Glutamatergic neuron (in vitro differentiated cells): ENCODE measurements around the gene RNF175. TPM values are rescaled to one million over a fixed set of nuclear protein-coding genes. Genes with fewer than 3 reads are reported as not detected.

Experiments used
- DNase-seq: peaks from one replicate; pipeline ENCODE4 v3.0.0; 2022
- H3K27ac Mint-ChIP-seq: one replicate; pipeline ENCODE4 v1.8.0; 2020; ENCODE audit warnings: mild to moderate bottlenecking, mixed read lengths, inconsistent platforms; ENCODE audit not compliant: unreplicated experiment
- H3K27me3 Mint-ChIP-seq: one replicate; pipeline ENCODE4 v1.8.0; 2020; ENCODE audit warnings: mild to moderate bottlenecking, moderate library complexity, mixed read lengths, inconsistent platforms; ENCODE audit not compliant: unreplicated experiment
- H3K36me3 Mint-ChIP-seq: one replicate; pipeline ENCODE4 v1.8.0; 2020; ENCODE audit warnings: mild to moderate bottlenecking, mixed read lengths, inconsistent platforms; ENCODE audit not compliant: unreplicated experiment
- H3K4me1 Mint-ChIP-seq: one replicate; pipeline ENCODE4 v1.8.0; 2020; ENCODE audit warnings: mild to moderate bottlenecking, low read depth, mixed read lengths, inconsistent platforms; ENCODE audit not compliant: unreplicated experiment
- H3K4me3 Mint-ChIP-seq: one replicate; pipeline ENCODE4 v1.8.0; 2020; ENCODE audit warnings: mild to moderate bottlenecking, mixed read lengths, inconsistent platforms; ENCODE audit not compliant: unreplicated experiment
- H3K9me3 Mint-ChIP-seq: one replicate; pipeline ENCODE4 v1.8.0; 2020; ENCODE audit warnings: mild to moderate bottlenecking, moderate library complexity, mixed read lengths, inconsistent platforms; ENCODE audit not compliant: unreplicated experiment
- total RNA-seq: library from RNA; stranded (reverse); fragmentation: NEBNext Ultra II Directional; extraction: Animal tissue kit (Norgen Biotek cat#: 25700); gene quantifications from one replicate; pipeline ENCODE4 v1.2.1, GENCODE V29; 2021; ENCODE audit not compliant: unreplicated experiment
- TF ChIP-seq, protein P1 (sequence below): fragments of 200-600 bp; sonication (generic); IDR thresholded peaks from one replicate; pipeline ENCODE4 v1.5.0; 2021; ENCODE audit not compliant: partially characterized antibody, unreplicated experiment

The RNF175 gene
- total RNA-seq, 1 donor from 2014 or later = 2.1 TPM

DNA sequence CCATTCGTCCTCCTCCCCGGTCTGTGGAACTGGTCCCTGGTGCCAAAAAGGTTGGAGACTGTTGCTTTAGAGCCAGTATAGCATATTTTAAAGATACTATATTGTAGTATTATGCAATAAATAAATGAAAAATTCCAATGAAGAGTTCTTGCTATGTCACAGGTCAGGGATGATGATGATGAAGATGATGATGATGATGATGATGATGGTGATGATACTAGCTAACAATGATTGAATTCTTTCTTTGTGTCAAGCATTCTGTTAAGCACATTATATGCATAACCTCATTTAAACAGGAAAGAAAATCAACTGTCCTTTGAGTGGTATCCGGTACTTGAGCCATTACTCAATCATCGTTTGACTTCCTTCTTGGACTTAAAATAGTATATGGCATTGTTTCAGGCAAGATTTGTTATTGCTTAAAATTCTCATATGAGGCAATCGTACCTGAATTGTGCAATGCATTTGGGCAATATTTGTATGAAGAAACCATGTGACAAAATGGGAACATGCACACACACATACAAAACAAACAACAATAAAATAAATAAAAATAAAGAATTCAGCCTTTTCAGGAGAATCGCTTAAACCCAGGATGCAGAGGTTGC, 98.5 kb downstream of the RNF175 start:
- H3K27me3 Mint-ChIP-seq = peaks cover 2% of the 10 kb centered on the region
- H3K4me3 Mint-ChIP-seq = no peak overlapping the region

More for the DNA sequence above, 98.5 kb downstream of the RNF175 start:
- TF ChIP-seq, protein P1, sequence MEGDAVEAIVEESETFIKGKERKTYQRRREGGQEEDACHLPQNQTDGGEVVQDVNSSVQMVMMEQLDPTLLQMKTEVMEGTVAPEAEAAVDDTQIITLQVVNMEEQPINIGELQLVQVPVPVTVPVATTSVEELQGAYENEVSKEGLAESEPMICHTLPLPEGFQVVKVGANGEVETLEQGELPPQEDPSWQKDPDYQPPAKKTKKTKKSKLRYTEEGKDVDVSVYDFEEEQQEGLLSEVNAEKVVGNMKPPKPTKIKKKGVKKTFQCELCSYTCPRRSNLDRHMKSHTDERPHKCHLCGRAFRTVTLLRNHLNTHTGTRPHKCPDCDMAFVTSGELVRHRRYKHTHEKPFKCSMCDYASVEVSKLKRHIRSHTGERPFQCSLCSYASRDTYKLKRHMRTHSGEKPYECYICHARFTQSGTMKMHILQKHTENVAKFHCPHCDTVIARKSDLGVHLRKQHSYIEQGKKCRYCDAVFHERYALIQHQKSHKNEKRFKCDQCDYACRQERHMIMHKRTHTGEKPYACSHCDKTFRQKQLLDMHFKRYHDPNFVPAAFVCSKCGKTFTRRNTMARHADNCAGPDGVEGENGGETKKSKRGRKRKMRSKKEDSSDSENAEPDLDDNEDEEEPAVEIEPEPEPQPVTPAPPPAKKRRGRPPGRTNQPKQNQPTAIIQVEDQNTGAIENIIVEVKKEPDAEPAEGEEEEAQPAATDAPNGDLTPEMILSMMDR = no peak
- Mint-ChIP-seq H3K4me1 (no peaks in the 10 kb centered on the region), H3K27ac (no peak overlapping the region), H3K9me3 (peaks cover 2% of the 10 kb centered on the region), H3K36me3 (peaks cover 11% of the 10 kb centered on the region)
- no peak for DNase-seq

Other genes starting within 250 kb of the RNF175 start
- not detected for gene TLR2, start 75.7 kb downstream of the RNF175 start, total RNA-seq
- gene SFRP2, start 29.1 kb upstream of the RNF175 start, total RNA-seq = 0.54 TPM